NCI-H345 treated with DMSO at 0.1 percent for 48 hours (cell line): ENCODE data around the gene SLC22A31.

Experiments used
- DNase-seq: peaks from one replicate; lab custom pipeline; 2025; ENCODE audit not compliant: unreplicated experiment; lab: John Stamatoyannopoulos, UW

The SLC22A31 gene

GRCh38 chr16:89217138-89217387 is 16.7 kb upstream of the SLC22A31 start:
- DNase-seq: no peak

GRCh38 chr16:89216315-89217137 is 16.2 kb upstream of the SLC22A31 start:
- peak; percentile 46 for DNase-seq

GRCh38 chr16:89210904-89211515 is 10.7 kb upstream of the SLC22A31 start:
- no peak for DNase-seq

GRCh38 chr16:89210165-89210903 is 10.0 kb upstream of the SLC22A31 start:
- no peak for DNase-seq

GRCh38 chr16:89209522-89210044 is 9.2 kb upstream of the SLC22A31 start:
- DNase-seq: no peak

GRCh38 chr16:89207993-89208392 is 7.7 kb upstream of the SLC22A31 start:
- no peak for DNase-seq

GRCh38 chr16:89202422-89203215 is 2.3 kb upstream of the SLC22A31 start:
- DNase-seq: no peak

GRCh38 chr16:89201439-89202377 is 1.4 kb upstream of the SLC22A31 start:
- peak; percentile 75 for DNase-seq

GRCh38 chr16:89200850-89201411 is 594 bp upstream of the SLC22A31 start:
- no peak for DNase-seq

GRCh38 chr16:89199241-89200123 is 855 bp downstream of the SLC22A31 start:
- DNase-seq: no peak

- DNase-seq: no peak
These were observed 1.7 kb downstream of the SLC22A31 start for GRCh38 chr16:89198417-89199240.

GRCh38 chr16:89197633-89198416 is 2.5 kb downstream of the SLC22A31 start:
- no peak for DNase-seq

- DNase-seq: no peak
These were observed 3.2 kb downstream of the SLC22A31 start for GRCh38 chr16:89197033-89197632.

GRCh38 chr16:89195521-89196171 is 4.7 kb downstream of the SLC22A31 start:
- no peak for DNase-seq

- DNase-seq: no peak
These were observed 5.7 kb downstream of the SLC22A31 start for GRCh38 chr16:89194340-89195311.
